NCI-H82 treated with DMSO at 0.1 percent for 48 hours (cell line): ENCODE results near the gene ARHGAP32.
"Not testable (repeated sequence)": the region's sequence is repeated elsewhere in the genome, so short reads cannot be mapped to it uniquely, and the experiment has no call there.

Experiments
- DNase-seq: peaks from one replicate; lab custom pipeline; 2025; ENCODE audit not compliant: unreplicated experiment; lab: John Stamatoyannopoulos, UW

The ARHGAP32 gene

GRCh38 chr11:129204150-129204838 lies 12.2 kb upstream of the ARHGAP32 start:
- no peak for DNase-seq

GRCh38 chr11:129202646-129203045 lies 10.5 kb upstream of the ARHGAP32 start:
- DNase-seq, result no peak

- DNase-seq, result no peak
These were observed 3.6 kb upstream of the ARHGAP32 start for GRCh38 chr11:129195682-129196081.

GRCh38 chr11:129191649-129192048 lies 476 bp downstream of the ARHGAP32 start:
- DNase-seq, result no peak

- no peak for DNase-seq
These were observed 2.0 kb downstream of the ARHGAP32 start for GRCh38 chr11:129190087-129190486.

GRCh38 chr11:129189646-129190045 lies 2.5 kb downstream of the ARHGAP32 start:
- DNase-seq, result no peak

- DNase-seq, result not testable (repeated sequence)
These were observed 7.0 kb downstream of the ARHGAP32 start for GRCh38 chr11:129185082-129185481.

- no peak for DNase-seq
These were observed 7.5 kb downstream of the ARHGAP32 start for GRCh38 chr11:129184581-129184980.

GRCh38 chr11:129167315-129167714 lies 24.8 kb downstream of the ARHGAP32 start:
- no peak for DNase-seq

- no peak for DNase-seq
These were observed 28.4 kb downstream of the ARHGAP32 start for GRCh38 chr11:129163714-129164164.

- not testable (repeated sequence) for DNase-seq
These were observed 35.0 kb downstream of the ARHGAP32 start for GRCh38 chr11:129157080-129157479.

GRCh38 chr11:129155745-129156144 lies 36.4 kb downstream of the ARHGAP32 start:
- no peak for DNase-seq

- no peak for DNase-seq
These were observed 43.6 kb downstream of the ARHGAP32 start for GRCh38 chr11:129148487-129148886.

GRCh38 chr11:129146191-129146590 lies 45.9 kb downstream of the ARHGAP32 start:
- no peak for DNase-seq

- DNase-seq, result no peak
These were observed 46.8 kb downstream of the ARHGAP32 start for GRCh38 chr11:129145276-129145675.

- no peak for DNase-seq
These were observed 47.9 kb downstream of the ARHGAP32 start for GRCh38 chr11:129144256-129144655.

GRCh38 chr11:129143335-129143734 lies 48.8 kb downstream of the ARHGAP32 start:
- no peak for DNase-seq

GRCh38 chr11:129141748-129142523 lies 50.2 kb downstream of the ARHGAP32 start:
- DNase-seq, result no peak

- no peak for DNase-seq
These were observed 60.8 kb downstream of the ARHGAP32 start for GRCh38 chr11:129131316-129131715.

- not testable (repeated sequence) for DNase-seq
These were observed 63.1 kb downstream of the ARHGAP32 start for GRCh38 chr11:129128881-129129620.

GRCh38 chr11:129119036-129119435 lies 73.1 kb downstream of the ARHGAP32 start:
- DNase-seq, result no peak
